ENCODE measurements around the gene SLC25A48. TPM values are rescaled to one million over a fixed set of nuclear protein-coding genes. Genes with fewer than 3 reads are reported as not detected.
"Not testable (repeated sequence)": the region's sequence is repeated elsewhere in the genome, so short reads cannot be mapped to it uniquely, and the experiment has no call there.

SLC25A48 gene
- total RNA-seq, 1 experiment from 2014 or later, result not detected

DNA sequence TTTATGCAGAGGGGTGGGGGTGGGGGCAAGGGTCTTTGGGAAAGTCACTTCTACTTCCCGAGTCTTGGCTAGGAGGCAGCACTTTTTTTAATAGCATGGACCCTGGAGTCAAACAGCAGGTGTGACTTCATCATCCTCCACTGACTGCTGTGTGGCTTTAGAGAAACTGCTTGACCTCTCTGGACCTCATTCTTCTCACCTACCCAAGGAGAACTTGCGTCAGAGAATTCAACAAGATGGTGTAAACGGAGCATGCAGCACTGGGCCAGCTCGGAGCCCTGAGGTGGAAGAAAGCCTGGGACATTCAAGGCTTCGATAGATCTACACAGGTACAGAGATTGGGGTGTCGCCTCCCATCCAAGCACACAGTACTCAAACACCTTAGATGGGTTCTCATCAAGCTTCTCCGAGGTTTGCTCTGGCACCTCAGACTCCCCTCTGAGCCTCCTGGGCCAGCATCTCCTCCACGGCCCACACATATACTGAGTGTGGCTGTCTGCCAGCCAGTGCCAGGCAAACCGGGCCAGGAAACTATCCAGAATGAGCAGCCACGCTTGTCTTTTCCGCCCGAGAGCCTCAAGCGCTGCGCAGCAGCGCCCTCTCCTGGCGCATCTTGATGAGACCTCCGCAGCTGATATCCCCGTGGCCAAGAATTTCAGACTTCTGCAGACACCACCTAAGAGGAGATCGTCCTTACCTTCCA lies 4.6 kb upstream of the SLC25A48 start:
- DNase-seq (ENCODE audit: low spot score), result peak; percentile 66

GRCh38 chr5:135830384-135830700 lies 4.1 kb upstream of the SLC25A48 start:
- no peak for DNase-seq (ENCODE audit: low spot score)

- DNase-seq (ENCODE audit: low spot score), result no peak
Measured at GRCh38 chr5:135830876-135831275, 3.6 kb upstream of the SLC25A48 start.

DNA sequence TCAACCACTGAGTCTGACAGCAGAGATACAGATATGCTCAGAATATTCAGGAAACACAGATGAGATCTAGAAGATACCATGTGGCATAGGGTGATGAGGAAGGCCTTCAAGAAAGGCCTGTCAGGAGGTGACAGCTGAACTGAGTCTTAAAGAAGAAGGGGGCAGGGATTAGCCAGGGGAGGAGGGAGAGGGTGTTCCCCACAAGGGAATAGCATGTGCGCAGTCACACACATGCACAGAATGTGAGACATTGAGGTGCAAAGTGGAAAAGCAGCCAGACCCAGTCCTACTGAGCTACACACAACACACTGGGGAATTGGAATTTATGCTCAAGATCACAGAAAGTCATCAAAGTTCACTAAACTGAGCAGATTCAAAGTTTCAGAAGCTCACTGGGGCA lies 3.0 kb upstream of the SLC25A48 start:
- DNase-seq (ENCODE audit: low spot score), result no peak

DNA sequence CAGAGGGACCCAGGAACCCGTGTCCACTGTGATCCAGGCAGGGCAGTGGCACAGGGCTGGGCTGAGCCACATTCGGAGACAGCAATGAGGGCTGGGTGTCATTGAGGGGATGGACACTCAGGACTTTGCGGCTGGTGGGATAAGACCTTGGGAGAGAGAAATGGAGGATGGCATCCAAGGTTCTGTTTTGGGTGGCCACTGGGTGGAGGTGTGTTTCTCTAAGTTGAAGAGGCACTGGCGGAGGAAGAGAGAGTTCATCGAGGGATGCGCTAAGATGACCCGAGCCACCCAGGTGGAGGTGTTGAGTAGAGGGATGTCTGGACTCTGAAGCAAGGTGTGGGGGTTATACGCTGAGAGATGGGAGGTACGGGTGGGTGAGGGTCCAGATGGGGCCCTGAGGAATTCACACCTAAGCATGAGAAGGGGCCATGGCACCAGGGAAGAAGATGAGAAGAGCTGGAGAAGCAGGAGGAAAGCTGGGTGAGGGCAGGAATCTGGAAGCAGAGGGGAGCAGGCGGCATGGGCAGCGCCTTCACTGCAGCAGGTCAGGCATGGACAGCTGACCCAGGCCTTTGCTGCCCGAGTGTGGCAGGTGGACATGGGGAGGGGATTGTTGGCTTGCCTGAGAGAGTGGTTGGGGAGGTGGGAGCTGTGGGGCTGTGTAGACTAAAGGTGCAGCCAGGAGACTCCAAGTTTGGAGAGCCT lies 2.5 kb upstream of the SLC25A48 start:
- DNase-seq (ENCODE audit: low spot score), result no peak

DNA sequence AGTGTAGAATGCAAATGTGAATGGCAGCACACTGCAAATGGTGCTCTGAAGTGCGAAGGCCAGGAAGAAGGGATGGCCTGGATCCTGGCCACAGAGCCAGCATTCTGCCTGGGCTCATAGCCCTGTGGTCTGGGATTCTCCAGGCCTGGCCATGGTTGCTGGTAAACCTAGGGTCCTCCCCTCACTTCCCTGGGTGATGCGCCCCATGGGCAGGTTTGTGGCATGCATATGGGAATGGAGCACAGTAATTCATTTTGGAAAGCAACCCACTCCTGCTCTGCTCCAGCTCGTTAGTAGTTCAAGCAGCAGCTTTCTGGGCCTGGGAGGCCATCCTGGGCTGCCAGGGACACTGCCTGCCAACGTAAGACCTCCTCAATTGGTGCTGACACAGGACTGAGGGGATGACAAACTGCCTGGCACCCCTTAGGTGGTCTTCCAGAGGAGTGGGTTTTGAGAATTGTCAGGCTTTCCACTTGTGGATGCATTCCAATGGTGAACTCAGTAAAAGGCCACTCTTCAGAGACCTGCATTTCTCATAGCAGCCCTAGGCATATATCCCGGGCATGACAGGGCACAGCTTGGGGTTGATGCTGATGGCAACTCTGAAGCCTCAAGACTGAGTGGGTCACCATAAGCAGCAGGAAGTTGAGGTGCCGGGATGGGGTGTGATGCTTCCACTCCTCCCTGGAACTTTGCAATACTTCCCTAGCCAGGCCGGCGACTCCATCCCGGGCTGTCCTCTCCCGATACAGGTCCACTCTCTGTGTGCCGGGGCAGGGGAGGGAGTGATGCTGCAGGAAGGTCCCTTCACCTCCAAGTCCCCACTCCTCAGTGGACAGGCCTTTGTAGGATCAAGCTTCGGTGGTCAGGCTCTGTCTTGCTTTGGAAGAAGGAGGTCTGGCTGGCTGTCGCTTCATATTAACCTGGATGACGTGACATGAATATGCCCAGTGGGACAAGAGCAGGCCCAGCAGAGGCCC lies 1.2 kb upstream of the SLC25A48 start:
- no peak for DNase-seq (ENCODE audit: low spot score)

- no peak for DNase-seq (ENCODE audit: low spot score)
Measured at GRCh38 chr5:135833961-135834638, 363 bp upstream of the SLC25A48 start.

GRCh38 chr5:135835766-135836165 lies 1.3 kb downstream of the SLC25A48 start:
- DNase-seq (ENCODE audit: low spot score), result no peak

- DNase-seq (ENCODE audit: low spot score), result not testable (repeated sequence)
Measured at GRCh38 chr5:135838395-135838794, 3.9 kb downstream of the SLC25A48 start.

DNA sequence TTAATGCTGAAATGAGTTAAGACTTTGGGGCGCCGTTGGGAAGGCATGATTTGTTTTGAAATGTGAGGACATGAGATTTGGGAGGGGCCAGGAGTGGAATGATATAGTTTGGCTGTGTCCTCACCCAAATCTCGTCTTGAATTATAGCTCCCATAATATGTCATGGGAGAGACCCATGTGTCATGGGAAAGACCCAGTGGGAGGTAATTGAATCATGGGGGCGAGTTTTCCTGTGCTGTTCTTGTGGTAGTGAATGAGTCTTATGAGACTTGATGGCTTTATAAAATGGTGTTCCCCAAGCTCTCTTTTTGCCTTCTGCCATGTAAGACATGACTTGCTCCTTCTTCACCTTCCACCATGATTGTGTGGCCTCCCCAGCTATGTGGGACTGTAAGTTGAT lies 5.1 kb downstream of the SLC25A48 start:
- DNase-seq (ENCODE audit: low spot score), result no peak

- DNase-seq (ENCODE audit: low spot score), result no peak
Measured at GRCh38 chr5:135840959-135841358, 6.5 kb downstream of the SLC25A48 start.

- DNase-seq (ENCODE audit: low spot score), result no peak
Measured at GRCh38 chr5:135842737-135843136, 8.3 kb downstream of the SLC25A48 start.

- no peak for DNase-seq (ENCODE audit: low spot score)
Measured at GRCh38 chr5:135843571-135844337, 9.3 kb downstream of the SLC25A48 start.

DNA sequence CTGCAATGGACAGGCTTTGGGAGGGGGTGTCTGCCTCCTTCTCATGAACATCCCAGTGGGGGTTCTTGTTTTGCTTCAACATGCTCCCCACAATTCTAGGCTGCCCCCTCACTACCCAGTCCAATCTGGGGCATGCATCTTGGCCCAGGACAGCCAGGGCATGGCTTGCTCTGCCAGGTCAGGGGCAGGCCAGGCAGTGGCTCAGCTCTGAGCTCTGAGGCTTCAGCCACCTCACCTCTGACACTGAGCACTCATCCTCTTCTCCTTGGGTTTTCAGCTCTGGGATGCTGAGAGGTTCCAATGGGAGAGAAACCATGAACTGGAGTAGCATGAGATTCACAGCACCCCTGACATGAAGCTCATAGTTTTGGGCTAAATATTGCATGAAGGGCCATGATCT lies 11.8 kb downstream of the SLC25A48 start:
- no peak for DNase-seq (ENCODE audit: low spot score)

DNA sequence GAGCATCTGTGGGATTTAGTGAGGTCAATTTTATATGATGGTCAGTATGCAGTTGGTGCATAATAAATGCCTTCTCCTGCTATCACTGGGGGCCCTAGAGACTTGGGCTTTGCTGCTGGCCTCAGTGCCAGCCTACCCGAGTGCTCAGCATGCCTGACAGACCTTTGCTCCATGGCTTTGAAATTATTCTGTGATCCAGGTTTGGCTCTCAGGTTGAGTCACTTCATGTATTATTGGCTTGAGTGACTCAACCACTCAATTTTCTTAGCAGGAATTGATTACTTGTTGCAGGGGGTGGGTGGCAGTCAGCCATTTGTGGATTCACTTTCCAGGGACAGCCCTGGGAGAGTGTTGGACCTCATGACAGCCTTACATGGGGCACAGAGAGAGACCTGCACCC lies 13.5 kb downstream of the SLC25A48 start:
- DNase-seq (ENCODE audit: low spot score), result no peak

- DNase-seq (ENCODE audit: low spot score), result no peak
Measured at GRCh38 chr5:135850231-135850630, 15.8 kb downstream of the SLC25A48 start.

- DNase-seq (ENCODE audit: low spot score), result no peak
Measured at GRCh38 chr5:135850671-135851070, 16.2 kb downstream of the SLC25A48 start.

DNA sequence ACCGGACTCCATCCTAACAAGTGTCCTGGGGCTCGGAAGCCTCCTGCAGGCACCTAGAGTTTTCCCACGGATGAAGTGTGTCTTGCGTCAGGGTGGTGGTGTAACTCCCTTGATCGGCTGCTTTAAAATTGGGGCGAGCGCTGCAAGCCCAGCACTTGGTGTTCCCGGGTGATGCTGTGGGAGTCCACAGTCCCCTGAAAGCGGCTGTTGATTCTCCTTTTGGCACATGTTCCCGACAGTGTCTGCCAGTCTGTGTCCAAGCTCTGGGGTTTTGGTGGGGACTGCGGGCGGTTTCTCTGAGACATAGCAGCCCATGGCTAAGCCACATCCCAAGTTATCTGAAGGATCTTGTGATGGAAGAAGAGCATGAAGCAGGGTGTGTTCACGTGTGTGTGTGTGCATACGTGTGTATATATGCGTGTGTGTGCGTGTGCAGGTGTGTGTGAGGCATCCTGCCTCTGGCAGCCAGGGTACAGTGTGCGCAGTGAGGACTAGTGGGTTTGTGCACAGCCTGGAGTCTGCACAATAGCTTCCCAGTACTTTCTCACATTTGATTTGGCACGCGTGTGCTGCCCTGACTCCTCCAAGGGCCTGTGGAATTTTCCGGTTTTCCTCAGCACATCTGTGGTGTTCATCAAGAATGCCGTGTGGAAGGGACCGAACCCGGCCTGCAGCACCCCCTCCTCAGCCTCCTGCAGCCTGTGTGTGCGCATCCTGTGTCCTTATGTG lies 16.9 kb downstream of the SLC25A48 start:
- no peak for DNase-seq (ENCODE audit: low spot score)

- no peak for DNase-seq (ENCODE audit: low spot score)
Measured at GRCh38 chr5:135851915-135852845, 17.7 kb downstream of the SLC25A48 start.

Measured in A172 (cell line).